ENCODE results near the gene TRIM2. TPM values are rescaled to one million over a fixed set of nuclear protein-coding genes. Genes with fewer than 3 reads are reported as not detected.

TRIM2 gene
- polyA plus RNA-seq, 1 of the 3 experiments (the other 2 are of a cell fraction), result 16.4 TPM

DNA sequence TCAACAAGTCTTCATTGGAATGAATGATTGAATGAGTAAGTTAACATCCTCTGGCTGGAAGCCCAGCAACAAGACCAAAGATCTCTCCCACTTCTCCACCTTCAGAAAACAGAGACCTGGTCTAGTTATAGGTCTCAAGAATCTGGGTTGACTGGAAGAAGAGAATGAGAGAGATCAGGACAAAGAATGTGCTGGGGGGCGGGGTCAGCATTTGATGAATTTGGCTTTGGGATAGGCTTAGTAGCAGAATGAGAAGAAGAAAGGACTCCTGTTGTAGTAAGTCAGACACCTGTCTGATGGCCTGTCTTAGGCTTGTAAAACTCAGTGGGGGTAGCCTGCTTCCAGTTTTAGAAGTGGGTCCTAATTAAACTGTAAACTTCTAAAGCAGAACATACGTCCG lies 51.0 kb downstream of the TRIM2 start:
- Histone ChIP-seq H3K27me3 (ENCODE audit: insufficient read depth) (no peaks in the 10 kb centered on the region), H3K79me2 (ENCODE audit: insufficient read depth) (peaks cover 32% of the 10 kb centered on the region), H3F3A (replicated peaks; ENCODE audit: insufficient read depth) (peaks cover 11% of the 10 kb centered on the region), H3K9ac (no peak overlapping the region), H3K4me3 (ENCODE audit: low read depth in 2 of 2, low read length in 1 of 2) (no peak overlapping the region), H3K4me2 (no peak overlapping the region), H3K36me3 (replicated peaks in 1 of 2; ENCODE audit: control insufficient read depth in 1 of 2, insufficient read depth in 2 of 2, low read length in 1 of 2) (no peaks in the 10 kb centered on the region), H2AFZ (ENCODE audit: low read depth) (no peak overlapping the region), H3K4me1 (ENCODE audit: control insufficient read depth in 1 of 2, insufficient read depth in 2 of 2, low read depth in 1 of 2, low read length in 1 of 2) (peaks cover 21 to 34% of the 10 kb centered on the region in 2 experiments; a peak in 3 of 4 replicates), H3K9me3 (no peaks in the 10 kb centered on the region), H4K20me1 (ENCODE audit: insufficient read depth) (no peaks in the 10 kb centered on the region), H3K27ac (ENCODE audit: low read depth in 2 of 2, low read length in 1 of 2) (no peak overlapping the region), H3K9me2 (no peaks in the 10 kb centered on the region)
- ChIA-PET CTCF (no interaction called here), POLR2A (no interaction called here)
- WGBS (ENCODE audit: low lambda C conversion rate), result 88% methylated on average over 3 of the region's 3 CpGs
- TF ChIP-seq RCOR1 (IDR thresholded peaks at IDR 0.05; ENCODE audit: low read length) (no peak), RXRA (IDR thresholded peaks at IDR 0.05; ENCODE audit: borderline replicate concordance, low read depth) (no peak), EZH2phosphoT487 (IDR thresholded peaks at IDR 0.05; ENCODE audit: borderline replicate concordance, low read depth) (no peak), JUND (IDR thresholded peaks at IDR 0.05) (no peak), RAD21 (IDR thresholded peaks at IDR 0.05; ENCODE audit: low read length) (no peak), CHD2 (IDR thresholded peaks at IDR 0.05; ENCODE audit: low read length, partially characterized antibody) (no peak), FOSL2 (IDR thresholded peaks at IDR 0.05; ENCODE audit: borderline replicate concordance, low read depth) (no peak), TAF1 (IDR thresholded peaks at IDR 0.05; ENCODE audit: borderline replicate concordance, low read depth, low read length) (no peak), TCF12 (IDR thresholded peaks at IDR 0.05) (no peak), TEAD4 (IDR thresholded peaks at IDR 0.05; ENCODE audit: borderline replicate concordance, insufficient read depth) (no peak), SMC3 (IDR thresholded peaks at IDR 0.05; ENCODE audit: low read depth, low read length) (no peak), EP300 (IDR thresholded peaks at IDR 0.05; ENCODE audit: borderline replicate concordance in 1 of 2, low read depth in 1 of 2, low read length in 1 of 2) (no peak), IRF3 (IDR thresholded peaks at IDR 0.05; ENCODE audit: low read depth, low read length) (no peak), NRF1 (IDR thresholded peaks at IDR 0.05; ENCODE audit: low read depth, low read length) (no peak), GATA2 (CRISPR knock-in tag; IDR thresholded peaks at IDR 0.05) (no peak), FOXJ3 (CRISPR knock-in tag; IDR thresholded peaks at IDR 0.05) (no peak), MXI1 (IDR thresholded peaks at IDR 0.05; ENCODE audit: low read depth, low read length) (no peak)
- TF ChIP-seq, protein P1, sequence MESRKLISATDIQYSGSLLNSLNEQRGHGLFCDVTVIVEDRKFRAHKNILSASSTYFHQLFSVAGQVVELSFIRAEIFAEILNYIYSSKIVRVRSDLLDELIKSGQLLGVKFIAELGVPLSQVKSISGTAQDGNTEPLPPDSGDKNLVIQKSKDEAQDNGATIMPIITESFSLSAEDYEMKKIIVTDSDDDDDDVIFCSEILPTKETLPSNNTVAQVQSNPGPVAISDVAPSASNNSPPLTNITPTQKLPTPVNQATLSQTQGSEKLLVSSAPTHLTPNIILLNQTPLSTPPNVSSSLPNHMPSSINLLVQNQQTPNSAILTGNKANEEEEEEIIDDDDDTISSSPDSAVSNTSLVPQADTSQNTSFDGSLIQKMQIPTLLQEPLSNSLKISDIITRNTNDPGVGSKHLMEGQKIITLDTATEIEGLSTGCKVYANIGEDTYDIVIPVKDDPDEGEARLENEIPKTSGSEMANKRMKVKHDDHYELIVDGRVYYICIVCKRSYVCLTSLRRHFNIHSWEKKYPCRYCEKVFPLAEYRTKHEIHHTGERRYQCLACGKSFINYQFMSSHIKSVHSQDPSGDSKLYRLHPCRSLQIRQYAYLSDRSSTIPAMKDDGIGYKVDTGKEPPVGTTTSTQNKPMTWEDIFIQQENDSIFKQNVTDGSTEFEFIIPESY (IDR thresholded peaks at IDR 0.05; ENCODE audit: borderline replicate concordance, low read depth), result no peak
- TF ChIP-seq, protein P2, sequence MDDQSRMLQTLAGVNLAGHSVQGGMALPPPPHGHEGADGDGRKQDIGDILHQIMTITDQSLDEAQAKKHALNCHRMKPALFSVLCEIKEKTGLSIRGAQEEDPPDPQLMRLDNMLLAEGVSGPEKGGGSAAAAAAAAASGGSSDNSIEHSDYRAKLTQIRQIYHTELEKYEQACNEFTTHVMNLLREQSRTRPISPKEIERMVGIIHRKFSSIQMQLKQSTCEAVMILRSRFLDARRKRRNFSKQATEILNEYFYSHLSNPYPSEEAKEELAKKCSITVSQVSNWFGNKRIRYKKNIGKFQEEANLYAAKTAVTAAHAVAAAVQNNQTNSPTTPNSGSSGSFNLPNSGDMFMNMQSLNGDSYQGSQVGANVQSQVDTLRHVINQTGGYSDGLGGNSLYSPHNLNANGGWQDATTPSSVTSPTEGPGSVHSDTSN (IDR thresholded peaks at IDR 0.05), result no peak
- TF ChIP-seq, protein P3, sequence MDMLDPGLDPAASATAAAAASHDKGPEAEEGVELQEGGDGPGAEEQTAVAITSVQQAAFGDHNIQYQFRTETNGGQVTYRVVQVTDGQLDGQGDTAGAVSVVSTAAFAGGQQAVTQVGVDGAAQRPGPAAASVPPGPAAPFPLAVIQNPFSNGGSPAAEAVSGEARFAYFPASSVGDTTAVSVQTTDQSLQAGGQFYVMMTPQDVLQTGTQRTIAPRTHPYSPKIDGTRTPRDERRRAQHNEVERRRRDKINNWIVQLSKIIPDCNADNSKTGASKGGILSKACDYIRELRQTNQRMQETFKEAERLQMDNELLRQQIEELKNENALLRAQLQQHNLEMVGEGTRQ (IDR thresholded peaks at IDR 0.05; ENCODE audit: borderline replicate concordance, low read depth, low read length), result no peak
- no peak for DNase-seq
